BJ (cell line): ENCODE data around the gene CYB561D1. TPM values are rescaled to one million over a fixed set of nuclear protein-coding genes. Genes with fewer than 3 reads are reported as not detected.

Experiments used
- CTCF ChIA-PET: fragments of 350-600 bp; formaldehyde crosslinking; extraction: SDS; loops from one replicate; lab custom pipeline; 2021; ENCODE audit warnings: antibody characterized with exemption, inconsistent platforms; lab: Yijun Ruan, JAX
- POLR2A ChIA-PET: fragments of 300-600 bp; sonication (Branson Sonifier 250); formaldehyde crosslinking; extraction: SDS; loops from one replicate; lab custom pipeline; 2021; ENCODE audit warnings: antibody characterized with exemption; lab: Charles Lee
- DNase-seq: peaks from one replicate; pipeline ENCODE4 v3.0.0-alpha.2; 2011; ENCODE audit warnings: low read depth
- H3K27me3 ChIP-seq: 2 replicates; pipeline ENCODE4 v1.6.0; 2011; ENCODE audit warnings: low read length; ENCODE audit not compliant: control insufficient read depth, insufficient read depth
- H3K36me3 ChIP-seq: 2 replicates; pipeline ENCODE4 v1.5.1; 2011; ENCODE audit warnings: low read length; ENCODE audit not compliant: control insufficient read depth, insufficient read depth
- H3K4me3 ChIP-seq: 2 replicates; pipeline ENCODE4 v1.5.1; 2011; ENCODE audit warnings: low read depth, mild to moderate bottlenecking, control low read depth, low read length
- polyA plus RNA-seq: library from polyadenylated mRNA; depleted of rRNA; stranded (reverse); fragments of >200 nt; gene quantifications from 2 replicates; pipeline ENCODE4 v1.2.3, GENCODE V29; 2011
- TF ChIP-seq, protein P1 (sequence below): IDR thresholded peaks from 2 replicates; pipeline ENCODE4 v1.5.1; 2011; ENCODE audit warnings: low read depth, mild to moderate bottlenecking, control low read depth, inconsistent platforms, low read length, moderate library complexity; ENCODE audit not compliant: insufficient read depth

The CYB561D1 gene
- polyA plus RNA-seq, 1 experiment = 10.8 TPM

DNA sequence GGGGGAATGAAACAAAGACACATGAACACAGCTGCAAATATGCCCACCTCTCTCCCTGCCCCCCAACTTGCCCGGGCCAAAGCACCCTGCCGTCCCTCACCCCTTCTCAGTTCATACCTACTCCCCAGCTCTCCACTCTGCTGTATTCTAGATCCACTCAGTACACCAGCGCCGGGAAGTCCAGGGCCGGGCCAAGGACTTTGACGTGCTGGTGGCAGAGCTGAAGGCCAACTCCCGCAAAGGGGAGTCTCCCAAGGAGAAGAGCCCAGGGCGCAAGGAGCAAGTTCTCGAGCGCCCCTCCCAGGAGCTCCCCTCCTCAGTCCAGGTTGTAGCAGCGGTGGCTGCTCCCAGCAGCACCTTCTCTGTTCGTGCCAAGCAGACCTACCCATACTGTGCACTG is 5.2 kb upstream of the CYB561D1 start:
- no peaks in the 10 kb centered on the region for H3K27me3 ChIP-seq
- POLR2A ChIA-PET = no interaction called here
- H3K36me3 ChIP-seq = peaks cover 41% of the 10 kb centered on the region
- no peak overlapping the region for H3K4me3 ChIP-seq
- CTCF ChIA-PET = interaction anchor here (0.5 to 32.2 kb wide), 4 partner anchors 11 to 468 kb away, joined by 3 to 1371 read pairs (median 18); partner anchors contain the start of gene GPR61
- TF ChIP-seq, protein P1, sequence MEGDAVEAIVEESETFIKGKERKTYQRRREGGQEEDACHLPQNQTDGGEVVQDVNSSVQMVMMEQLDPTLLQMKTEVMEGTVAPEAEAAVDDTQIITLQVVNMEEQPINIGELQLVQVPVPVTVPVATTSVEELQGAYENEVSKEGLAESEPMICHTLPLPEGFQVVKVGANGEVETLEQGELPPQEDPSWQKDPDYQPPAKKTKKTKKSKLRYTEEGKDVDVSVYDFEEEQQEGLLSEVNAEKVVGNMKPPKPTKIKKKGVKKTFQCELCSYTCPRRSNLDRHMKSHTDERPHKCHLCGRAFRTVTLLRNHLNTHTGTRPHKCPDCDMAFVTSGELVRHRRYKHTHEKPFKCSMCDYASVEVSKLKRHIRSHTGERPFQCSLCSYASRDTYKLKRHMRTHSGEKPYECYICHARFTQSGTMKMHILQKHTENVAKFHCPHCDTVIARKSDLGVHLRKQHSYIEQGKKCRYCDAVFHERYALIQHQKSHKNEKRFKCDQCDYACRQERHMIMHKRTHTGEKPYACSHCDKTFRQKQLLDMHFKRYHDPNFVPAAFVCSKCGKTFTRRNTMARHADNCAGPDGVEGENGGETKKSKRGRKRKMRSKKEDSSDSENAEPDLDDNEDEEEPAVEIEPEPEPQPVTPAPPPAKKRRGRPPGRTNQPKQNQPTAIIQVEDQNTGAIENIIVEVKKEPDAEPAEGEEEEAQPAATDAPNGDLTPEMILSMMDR = no peak
- DNase-seq = no peak

DNA sequence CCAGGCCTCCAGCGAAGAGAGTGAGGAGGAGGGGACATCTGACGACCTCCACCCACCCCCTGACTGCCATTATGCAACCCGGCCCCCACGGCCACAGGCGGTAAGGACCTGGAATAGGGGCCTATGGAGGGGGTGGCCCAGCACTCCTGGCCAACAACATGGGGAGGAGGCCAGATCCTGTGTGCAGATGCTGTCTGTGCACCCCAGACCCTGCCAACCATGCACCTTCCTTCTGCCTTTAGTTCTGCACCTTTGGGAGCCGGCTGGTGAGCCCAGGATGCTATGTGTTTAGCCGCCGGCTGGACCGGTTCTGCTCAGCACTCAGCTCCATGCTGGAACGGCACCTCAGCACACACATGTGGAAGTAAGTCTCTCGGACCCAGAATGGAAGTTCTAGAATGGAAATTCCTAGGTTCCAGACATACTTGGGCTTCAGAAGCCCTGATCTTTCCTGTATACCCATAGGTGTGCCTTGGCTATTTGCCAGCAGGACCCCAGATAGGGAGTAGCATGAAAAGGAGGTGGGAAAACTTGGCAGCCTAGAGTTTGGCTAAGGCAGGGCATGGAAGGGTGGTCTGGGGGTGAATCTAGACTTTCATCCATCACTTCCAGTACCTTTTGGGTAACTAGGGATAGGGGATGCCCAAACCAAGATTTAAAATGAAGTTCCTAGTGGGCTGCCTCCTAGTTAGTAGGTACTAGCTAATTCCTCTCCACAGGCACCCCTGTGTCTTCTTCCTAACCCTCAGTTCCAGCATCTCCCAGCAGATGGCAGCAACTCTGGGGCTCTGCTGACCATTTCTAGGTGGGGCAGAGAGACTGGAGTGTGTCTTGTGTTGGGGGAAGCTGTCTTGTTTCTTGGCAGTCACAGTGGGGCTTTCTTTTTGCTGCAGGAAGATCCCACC is 3.6 kb upstream of the CYB561D1 start:
- Histone ChIP-seq H3K36me3 (peaks cover 41% of the 10 kb centered on the region), H3K27me3 (no peaks in the 10 kb centered on the region), H3K4me3 (no peak overlapping the region)
- no peak for DNase-seq
- TF ChIP-seq, protein P1 = peak; percentile 91
- POLR2A ChIA-PET = no interaction called here
- CTCF ChIA-PET = interaction anchor here (0.6 to 32.2 kb wide), 26 partner anchors 10 to 291 kb away, joined by 3 to 1371 read pairs (median 4); partner anchors contain the start of genes GNAI3, GPR61 and PSMA5

DNA sequence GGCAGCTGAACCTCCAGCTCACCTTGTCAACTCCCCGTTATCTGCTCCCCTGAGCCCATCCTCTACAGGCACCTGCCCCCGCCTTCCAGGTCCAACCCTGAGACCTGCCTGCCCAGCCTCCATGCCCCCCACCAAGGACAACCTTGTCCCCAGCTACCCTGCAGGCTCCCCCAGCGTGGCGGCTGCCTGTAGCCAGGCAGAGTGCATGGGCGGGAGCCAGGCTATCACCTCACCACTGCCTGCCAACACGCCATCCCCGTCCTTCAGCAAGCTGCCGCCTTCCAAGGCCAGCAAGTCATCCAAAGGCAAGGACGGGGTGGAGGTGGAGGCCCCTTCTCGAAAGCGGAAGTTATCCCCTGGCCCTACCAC is 3.0 kb upstream of the CYB561D1 start:
- DNase-seq = no peak
- Histone ChIP-seq H3K4me3 (no peak overlapping the region), H3K27me3 (no peaks in the 10 kb centered on the region), H3K36me3 (peaks cover 42% of the 10 kb centered on the region)
- ChIA-PET POLR2A (no interaction called here), CTCF (interaction anchor here (1.0 to 32.2 kb wide), 23 partner anchors 10 to 284 kb away, joined by 3 to 1371 read pairs (median 5); partner anchors contain the start of genes GNAI3, GPR61 and PSMA5)
- TF ChIP-seq, protein P1 = no peak

GRCh38 chr1:109491372-109491771 is 2.5 kb upstream of the CYB561D1 start:
- H3K4me3 ChIP-seq = no peak overlapping the region
- ChIA-PET POLR2A (no interaction called here), CTCF (interaction anchor here (1.0 to 32.2 kb wide), 21 partner anchors 9 to 284 kb away, joined by 3 to 1371 read pairs (median 5); partner anchors contain the start of genes GNAI3, GPR61 and PSMA5)
- peaks cover 43% of the 10 kb centered on the region for H3K36me3 ChIP-seq
- DNase-seq = no peak
- TF ChIP-seq, protein P1 = no peak
- no peaks in the 10 kb centered on the region for H3K27me3 ChIP-seq

GRCh38 chr1:109492779-109493178 is 1.1 kb upstream of the CYB561D1 start:
- Histone ChIP-seq H3K4me3 (no peak overlapping the region), H3K36me3 (peaks cover 42% of the 10 kb centered on the region), H3K27me3 (no peaks in the 10 kb centered on the region)
- ChIA-PET POLR2A (interaction anchor here (1.1 kb wide), 1 partner anchor 66 kb away, joined by 26 read pairs; no protein-coding TSS in a partner anchor), CTCF (interaction anchor here (0.5 to 32.2 kb wide), 20 partner anchors 8 to 428 kb away, joined by 3 to 1371 read pairs (median 5); partner anchors contain the start of genes AMIGO1, ATXN7L2, GPR61 and PSMA5)
- DNase-seq = no peak
- TF ChIP-seq, protein P1 = no peak
